HCT116 (cell line): ENCODE results near the gene SLC52A3.

Experiments used
- ELF1 ChIP-seq: IDR thresholded peaks from 2 replicates; pipeline ENCODE4 v1.6.1; 2012; ENCODE audit warnings: low read depth, borderline replicate concordance
- EZH2 ChIP-seq: fragments of 200-600 bp; sonication (generic); IDR thresholded peaks from 2 replicates; pipeline ENCODE4 v1.6.1; 2017; ENCODE audit warnings: antibody characterized with exemption, mixed run types
- POLR2AphosphoS5 ChIP-seq: IDR thresholded peaks from 2 replicates; pipeline ENCODE4 v1.6.1; 2011; ENCODE audit warnings: mild to moderate bottlenecking, low read depth, low read length, moderate library complexity
- TF ChIP-seq, protein P1 (sequence below), 3 experiments: fragments of 200-600 bp in 1 of 3; sonication (generic) in 1 of 3; IDR thresholded peaks in 2 of 3; conservative IDR thresholded peaks in 1 of 3; 2 replicates each; pipeline ENCODE4 v1.5.1; 2012 to 2017; ENCODE audit warnings: low read depth in 2 of 3, low read length in 2 of 3, antibody characterized with exemption in 1 of 3, borderline replicate concordance in 1 of 3, control low read depth in 1 of 3, mild to moderate bottlenecking in 1 of 3, mixed read lengths in 1 of 3, mixed run types in 1 of 3, moderate library complexity in 1 of 3; ENCODE audit not compliant: insufficient read depth in 1 of 3
- TF ChIP-seq, protein P2 (sequence below): IDR thresholded peaks from 2 replicates; pipeline ENCODE4 v1.6.1; 2012

DNA sequence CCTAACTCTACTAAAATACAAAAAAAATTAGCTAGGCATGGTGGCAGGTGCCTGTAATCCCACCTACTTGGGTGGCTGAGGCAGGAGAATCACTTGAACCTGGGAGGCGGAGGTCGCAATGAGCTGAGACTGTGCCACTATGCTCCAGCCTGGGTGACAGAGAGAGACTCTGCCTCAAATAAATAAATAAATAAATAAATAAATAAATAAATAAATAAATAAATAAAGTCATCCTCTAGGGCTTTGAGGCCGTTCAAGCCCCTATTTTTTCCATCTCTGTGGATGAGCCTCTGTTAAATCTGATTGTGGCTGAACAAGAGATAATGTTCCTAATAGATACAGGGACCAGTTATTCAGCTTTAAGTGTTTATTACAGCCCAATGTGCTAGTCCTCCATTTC is 33.4 kb upstream of the SLC52A3 start:
- TF ChIP-seq ELF1, result no peak
- TF ChIP-seq, protein P1, sequence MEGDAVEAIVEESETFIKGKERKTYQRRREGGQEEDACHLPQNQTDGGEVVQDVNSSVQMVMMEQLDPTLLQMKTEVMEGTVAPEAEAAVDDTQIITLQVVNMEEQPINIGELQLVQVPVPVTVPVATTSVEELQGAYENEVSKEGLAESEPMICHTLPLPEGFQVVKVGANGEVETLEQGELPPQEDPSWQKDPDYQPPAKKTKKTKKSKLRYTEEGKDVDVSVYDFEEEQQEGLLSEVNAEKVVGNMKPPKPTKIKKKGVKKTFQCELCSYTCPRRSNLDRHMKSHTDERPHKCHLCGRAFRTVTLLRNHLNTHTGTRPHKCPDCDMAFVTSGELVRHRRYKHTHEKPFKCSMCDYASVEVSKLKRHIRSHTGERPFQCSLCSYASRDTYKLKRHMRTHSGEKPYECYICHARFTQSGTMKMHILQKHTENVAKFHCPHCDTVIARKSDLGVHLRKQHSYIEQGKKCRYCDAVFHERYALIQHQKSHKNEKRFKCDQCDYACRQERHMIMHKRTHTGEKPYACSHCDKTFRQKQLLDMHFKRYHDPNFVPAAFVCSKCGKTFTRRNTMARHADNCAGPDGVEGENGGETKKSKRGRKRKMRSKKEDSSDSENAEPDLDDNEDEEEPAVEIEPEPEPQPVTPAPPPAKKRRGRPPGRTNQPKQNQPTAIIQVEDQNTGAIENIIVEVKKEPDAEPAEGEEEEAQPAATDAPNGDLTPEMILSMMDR (IDR thresholded peaks at IDR 0.05 in 2 of 3, conservative IDR thresholded peaks at IDR 0.05 in 1 of 3; ENCODE audit: borderline replicate concordance in 1 of 3, insufficient read depth in 1 of 3, low read depth in 2 of 3, low read length in 2 of 3), result no peak
- no peak for TF ChIP-seq EZH2
- TF ChIP-seq, protein P2, sequence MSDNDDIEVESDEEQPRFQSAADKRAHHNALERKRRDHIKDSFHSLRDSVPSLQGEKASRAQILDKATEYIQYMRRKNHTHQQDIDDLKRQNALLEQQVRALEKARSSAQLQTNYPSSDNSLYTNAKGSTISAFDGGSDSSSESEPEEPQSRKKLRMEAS, result no peak
- no peak for TF ChIP-seq POLR2AphosphoS5
